Activated naive CD4-positive, alpha-beta T cell treated with anti-CD3 and anti-CD28 coated beads, Interleukin-2, amount 10 ng/mL, durations not matched to agents 7 days and 5 days (primary cell): ENCODE data around the gene KIF19.

ENCODE experiments used
- CTCF ChIA-PET: fragments of 350-600 bp; sonication (Branson Sonifier 250); formaldehyde crosslinking; loops from one replicate; lab custom pipeline; 2021; ENCODE audit warnings: antibody characterized with exemption; lab: Charles Lee
- DNase-seq: peaks from one replicate; pipeline ENCODE4 v3.0.0-alpha.2; 2020
- H3K27ac Mint-ChIP-seq: one replicate; pipeline ENCODE4 v1.8.0; 2021; ENCODE audit warnings: mild to moderate bottlenecking, moderate library complexity, mixed read lengths
- H3K27me3 Mint-ChIP-seq: one replicate; pipeline ENCODE4 v1.8.0; 2021; ENCODE audit warnings: mild to moderate bottlenecking, mixed read lengths
- H3K36me3 Mint-ChIP-seq: one replicate; pipeline ENCODE4 v1.8.0; 2021; ENCODE audit warnings: mixed read lengths
- H3K4me1 Mint-ChIP-seq: one replicate; pipeline ENCODE4 v1.8.0; 2021; ENCODE audit warnings: mixed read lengths
- H3K4me3 Mint-ChIP-seq: one replicate; pipeline ENCODE4 v1.8.0; 2021; ENCODE audit warnings: mild to moderate bottlenecking, moderate library complexity, mixed read lengths
- H3K9me3 Mint-ChIP-seq: one replicate; pipeline ENCODE4 v1.8.0; 2021; ENCODE audit warnings: mixed read lengths

The KIF19 gene

GRCh38 chr17:74317071-74317470 is 9.0 kb upstream of the KIF19 start:
- Mint-ChIP-seq H3K36me3 (no peaks in the 10 kb centered on the region), H3K27me3 (peaks cover 45% of the 10 kb centered on the region), H3K27ac (no peak overlapping the region), H3K4me3 (no peak overlapping the region), H3K4me1 (no peaks in the 10 kb centered on the region), H3K9me3 (peaks cover 7% of the 10 kb centered on the region)
- no peak for DNase-seq
- CTCF ChIA-PET: interaction anchor here (1.1 kb wide), 1 partner anchor 11 kb away, joined by 3 read pairs; no protein-coding TSS in a partner anchor

- Mint-ChIP-seq H3K27me3 (peaks cover 52% of the 10 kb centered on the region), H3K36me3 (no peaks in the 10 kb centered on the region), H3K27ac (no peak overlapping the region), H3K4me3 (no peak overlapping the region), H3K9me3 (no peaks in the 10 kb centered on the region), H3K4me1 (no peaks in the 10 kb centered on the region)
- no peak for DNase-seq
- CTCF ChIA-PET: interaction anchor here (0.7 kb wide), 1 partner anchor 34 kb away, joined by 3 read pairs; no protein-coding TSS in a partner anchor
These were observed 7.6 kb upstream of the KIF19 start for GRCh38 chr17:74318391-74318790.

- peaks cover 82% of the 10 kb centered on the region for H3K27me3 Mint-ChIP-seq
- CTCF ChIA-PET: no interaction called here
These were observed 1.5 kb upstream of the KIF19 start for GRCh38 chr17:74324521-74324920.

GRCh38 chr17:74325376-74325742 is 667 bp upstream of the KIF19 start:
- Mint-ChIP-seq H3K4me3 (peak overlapping the region; percentile 39), H3K27me3 (peaks cover 84% of the 10 kb centered on the region), H3K36me3 (peaks cover 4% of the 10 kb centered on the region), H3K9me3 (no peaks in the 10 kb centered on the region), H3K4me1 (peaks cover 42% of the 10 kb centered on the region), H3K27ac (no peak overlapping the region)
- no peak for DNase-seq
- CTCF ChIA-PET: no interaction called here

More at GRCh38 chr17:74324521-74324920, 1.5 kb upstream of the KIF19 start:
- Mint-ChIP-seq H3K36me3 (peaks cover 3% of the 10 kb centered on the region), H3K9me3 (no peaks in the 10 kb centered on the region), H3K4me3 (no peak overlapping the region), H3K4me1 (peaks cover 36% of the 10 kb centered on the region), H3K27ac (no peak overlapping the region)
- no peak for DNase-seq

GRCh38 chr17:74326506-74326905 is 480 bp downstream of the KIF19 start:
- DNase-seq: no peak
- no peaks in the 10 kb centered on the region for H3K9me3 Mint-ChIP-seq
- H3K27me3 Mint-ChIP-seq: peaks cover 85% of the 10 kb centered on the region
- CTCF ChIA-PET: no interaction called here
- peak overlapping the region; percentile 40 for H3K4me3 Mint-ChIP-seq
- peaks cover 4% of the 10 kb centered on the region for H3K36me3 Mint-ChIP-seq
- H3K27ac Mint-ChIP-seq: no peak overlapping the region
- H3K4me1 Mint-ChIP-seq: peaks cover 42% of the 10 kb centered on the region

GRCh38 chr17:74328487-74328886 is 2.5 kb downstream of the KIF19 start:
- Mint-ChIP-seq H3K4me3 (no peak overlapping the region), H3K4me1 (peaks cover 50% of the 10 kb centered on the region), H3K36me3 (peaks cover 4% of the 10 kb centered on the region), H3K27ac (peak overlapping the region; percentile 20), H3K27me3 (peaks cover 75% of the 10 kb centered on the region), H3K9me3 (no peaks in the 10 kb centered on the region)
- CTCF ChIA-PET: interaction anchor here (0.8 to 1.5 kb wide), 3 partner anchors 28 to 44 kb away, joined by 3 to 4 read pairs (median 4); partner anchors contain the start of gene BTBD17
- DNase-seq: no peak

- Mint-ChIP-seq H3K4me3 (no peak overlapping the region), H3K9me3 (no peaks in the 10 kb centered on the region), H3K36me3 (peaks cover 4% of the 10 kb centered on the region), H3K27me3 (peaks cover 68% of the 10 kb centered on the region), H3K27ac (peak overlapping the region; percentile 65), H3K4me1 (peaks cover 53% of the 10 kb centered on the region)
- DNase-seq: no peak
- CTCF ChIA-PET: interaction anchor here (0.6 to 1.5 kb wide), 3 partner anchors 14 to 45 kb away, joined by 3 to 4 read pairs (median 3); no protein-coding TSS in a partner anchor
These were observed 3.4 kb downstream of the KIF19 start for GRCh38 chr17:74329378-74329777.

GRCh38 chr17:74330446-74330845 is 4.4 kb downstream of the KIF19 start:
- Mint-ChIP-seq H3K9me3 (no peaks in the 10 kb centered on the region), H3K36me3 (peaks cover 4% of the 10 kb centered on the region), H3K4me1 (peaks cover 55% of the 10 kb centered on the region), H3K27me3 (peaks cover 61% of the 10 kb centered on the region), H3K4me3 (no peak overlapping the region), H3K27ac (no peak overlapping the region)
- CTCF ChIA-PET: interaction anchor here (0.9 to 1.0 kb wide), 2 partner anchors 29 to 46 kb away, joined by 3 read pairs; no protein-coding TSS in a partner anchor
- DNase-seq: no peak

GRCh38 chr17:74332017-74332650 is 6.1 kb downstream of the KIF19 start:
- H3K27ac Mint-ChIP-seq: no peak overlapping the region
- H3K36me3 Mint-ChIP-seq: peaks cover 4% of the 10 kb centered on the region
- no peaks in the 10 kb centered on the region for H3K9me3 Mint-ChIP-seq
- DNase-seq: no peak
- peaks cover 56% of the 10 kb centered on the region for H3K27me3 Mint-ChIP-seq
- peaks cover 45% of the 10 kb centered on the region for H3K4me1 Mint-ChIP-seq
- CTCF ChIA-PET: interaction anchor here (1.9 kb wide), 1 partner anchor 21 kb away, joined by 5 read pairs; no protein-coding TSS in a partner anchor
- no peak overlapping the region for H3K4me3 Mint-ChIP-seq

- DNase-seq: no peak
- Mint-ChIP-seq H3K36me3 (peaks cover 4% of the 10 kb centered on the region), H3K4me3 (no peak overlapping the region), H3K9me3 (no peaks in the 10 kb centered on the region), H3K27me3 (peaks cover 56% of the 10 kb centered on the region), H3K27ac (no peak overlapping the region), H3K4me1 (peaks cover 38% of the 10 kb centered on the region)
- CTCF ChIA-PET: interaction anchor here (1.0 to 1.9 kb wide), 2 partner anchors 20 to 35 kb away, joined by 4 to 5 read pairs; partner anchors contain the start of gene GPR142
These were observed 6.8 kb downstream of the KIF19 start for GRCh38 chr17:74332763-74333283.

GRCh38 chr17:74334393-74335039 is 8.5 kb downstream of the KIF19 start:
- peaks cover 63% of the 10 kb centered on the region for H3K27me3 Mint-ChIP-seq
- no peak overlapping the region for H3K27ac Mint-ChIP-seq
- H3K9me3 Mint-ChIP-seq: no peaks in the 10 kb centered on the region
- no peak overlapping the region for H3K4me3 Mint-ChIP-seq
- DNase-seq: no peak
- H3K36me3 Mint-ChIP-seq: peaks cover under 1% of the 10 kb centered on the region
- CTCF ChIA-PET: interaction anchor here (1.0 to 1.1 kb wide), 2 partner anchors 21 to 131 kb away, joined by 3 read pairs; partner anchors contain the start of gene RPL38
- H3K4me1 Mint-ChIP-seq: peaks cover 23% of the 10 kb centered on the region

- Mint-ChIP-seq H3K9me3 (no peaks in the 10 kb centered on the region), H3K27ac (no peak overlapping the region), H3K36me3 (no peaks in the 10 kb centered on the region), H3K4me3 (no peak overlapping the region), H3K4me1 (peaks cover 18% of the 10 kb centered on the region), H3K27me3 (peaks cover 63% of the 10 kb centered on the region)
- CTCF ChIA-PET: interaction anchor here (1.0 kb wide), 1 partner anchor 132 kb away, joined by 3 read pairs; the partner anchor contains the start of gene RPL38
- no peak for DNase-seq
These were observed 9.6 kb downstream of the KIF19 start for GRCh38 chr17:74335529-74336062.

GRCh38 chr17:74336307-74336706 is 10.3 kb downstream of the KIF19 start:
- Mint-ChIP-seq H3K36me3 (no peaks in the 10 kb centered on the region), H3K27me3 (peaks cover 57% of the 10 kb centered on the region), H3K27ac (no peak overlapping the region), H3K4me1 (peaks cover 18% of the 10 kb centered on the region), H3K4me3 (no peak overlapping the region), H3K9me3 (no peaks in the 10 kb centered on the region)
- no peak for DNase-seq
- CTCF ChIA-PET: interaction anchor here (0.9 kb wide), 1 partner anchor 32 kb away, joined by 3 read pairs; no protein-coding TSS in a partner anchor
